AML-193 (cell line): ENCODE data around the gene EMP2.

ENCODE experiments used
- DNase-seq, 2 experiments: peaks; one replicate each; lab custom pipeline; 2025; lab: John Stamatoyannopoulos, UW

Gene EMP2

GRCh38 chr16:10610499-10611184 is 30.2 kb upstream of the EMP2 start:
- DNase-seq, result no peak

- DNase-seq, result no peak
These were observed 29.0 kb upstream of the EMP2 start for GRCh38 chr16:10609402-10609774.

GRCh38 chr16:10608687-10609401 is 28.4 kb upstream of the EMP2 start:
- DNase-seq, result no peak

GRCh38 chr16:10607157-10607556 is 26.8 kb upstream of the EMP2 start:
- no peak for DNase-seq

- DNase-seq, result no peak
These were observed 26.2 kb upstream of the EMP2 start for GRCh38 chr16:10606607-10607006.

- no peak for DNase-seq
These were observed 25.2 kb upstream of the EMP2 start for GRCh38 chr16:10605636-10606035.

GRCh38 chr16:10601444-10602408 is 21.3 kb upstream of the EMP2 start:
- no peak for DNase-seq

- DNase-seq, result no peak
These were observed 20.5 kb upstream of the EMP2 start for GRCh38 chr16:10600782-10601443.

GRCh38 chr16:10599626-10600025 is 19.2 kb upstream of the EMP2 start:
- DNase-seq, result no peak

- DNase-seq, result no peak
These were observed 17.8 kb upstream of the EMP2 start for GRCh38 chr16:10598157-10598556.

- no peak for DNase-seq
These were observed 16.8 kb upstream of the EMP2 start for GRCh38 chr16:10597187-10597601.

- no peak for DNase-seq
These were observed 14.0 kb upstream of the EMP2 start for GRCh38 chr16:10594312-10594950.

- no peak for DNase-seq
These were observed 12.2 kb upstream of the EMP2 start for GRCh38 chr16:10592611-10593010.

GRCh38 chr16:10590342-10590741 is 9.9 kb upstream of the EMP2 start:
- DNase-seq, result no peak

GRCh38 chr16:10589109-10589508 is 8.7 kb upstream of the EMP2 start:
- DNase-seq, result no peak

- DNase-seq, result no peak
These were observed 7.2 kb upstream of the EMP2 start for GRCh38 chr16:10587622-10588021.

- DNase-seq, result no peak
These were observed 4.6 kb upstream of the EMP2 start for GRCh38 chr16:10584981-10585438.

GRCh38 chr16:10583269-10583668 is 2.9 kb upstream of the EMP2 start:
- DNase-seq, result no peak

GRCh38 chr16:10581507-10581906 is 1.1 kb upstream of the EMP2 start:
- DNase-seq, result no peak

- DNase-seq, result no peak
These were observed 467 bp upstream of the EMP2 start for GRCh38 chr16:10580883-10581247.

GRCh38 chr16:10579575-10579964 is 828 bp downstream of the EMP2 start:
- DNase-seq, result no peak
